Neuronal stem cell (in vitro differentiated cells): ENCODE results near the gene DBI.

Experiments
- DNase-seq: peaks from one replicate; pipeline ENCODE4 v3.0.0-alpha.2; 2013; ENCODE audit warnings: low spot score
- H2AFZ ChIP-seq: one replicate; pipeline ENCODE4 v1.6.1; 2013; ENCODE audit warnings: mild to moderate bottlenecking, low read length, inconsistent platforms
- H2AK5ac ChIP-seq: 2 replicates; pipeline ENCODE4 v1.6.1; 2013; ENCODE audit warnings: low read depth, mild to moderate bottlenecking, inconsistent platforms, low read length, moderate library complexity, mixed read lengths
- H2BK120ac ChIP-seq: 2 replicates; pipeline ENCODE4 v1.6.1; 2013; ENCODE audit warnings: low read depth, mild to moderate bottlenecking, inconsistent platforms, low read length, moderate library complexity, mixed read lengths
- H2BK12ac ChIP-seq: one replicate; pipeline ENCODE4 v1.6.1; 2013; ENCODE audit warnings: low read length, inconsistent platforms
- H2BK15ac ChIP-seq: 2 replicates; pipeline ENCODE4 v1.6.1; 2013; ENCODE audit warnings: mild to moderate bottlenecking, low read length, inconsistent platforms, mixed read lengths
- H2BK5ac ChIP-seq: one replicate; pipeline ENCODE4 v1.6.1; 2013; ENCODE audit warnings: inconsistent platforms, mild to moderate bottlenecking, low read length, moderate library complexity
- H3K14ac ChIP-seq: one replicate; pipeline ENCODE4 v1.6.1; 2013; ENCODE audit warnings: low read length, inconsistent platforms
- H3K18ac ChIP-seq: 2 replicates; pipeline ENCODE4 v1.6.1; 2013; ENCODE audit warnings: low read length, inconsistent platforms
- H3K23ac ChIP-seq: 2 replicates; pipeline ENCODE4 v1.6.1; 2013; ENCODE audit warnings: low read depth, mild to moderate bottlenecking, mixed read lengths, low read length, inconsistent platforms; ENCODE audit not compliant: poor library complexity
- H3K27ac ChIP-seq: replicated peaks from 3 replicates; pipeline ENCODE4 v1.5.1; 2013; ENCODE audit warnings: low read length, inconsistent platforms
- H3K27me3 ChIP-seq, 3 experiments: 2 replicates each; pipeline ENCODE4 v1.6.1; 2013; ENCODE audit warnings: low read length in 3 of 3, mild to moderate bottlenecking in 2 of 3, inconsistent platforms in 1 of 3, low read depth in 1 of 3, mixed read lengths in 1 of 3, moderate library complexity in 1 of 3; ENCODE audit not compliant: control insufficient read depth in 3 of 3, insufficient read depth in 3 of 3
- H3K36me3 ChIP-seq, 2 donors: replicated peaks in 1 of 2; 2 replicates each; pipeline ENCODE4 v1.6.1; 2013; ENCODE audit warnings: low read length in 2 of 2; ENCODE audit not compliant: control insufficient read depth in 2 of 2, insufficient read depth in 2 of 2
- H3K4ac ChIP-seq: 2 replicates; pipeline ENCODE4 v1.6.1; 2013; ENCODE audit warnings: inconsistent platforms, mild to moderate bottlenecking, low read length, moderate library complexity
- H3K4me1 ChIP-seq, 2 donors: 1 replicate in 1 of 2; 2 replicates in 1 of 2; pipeline ENCODE4 v1.6.1; 2013; ENCODE audit warnings: low read length in 2 of 2, low read depth in 1 of 2; ENCODE audit not compliant: control insufficient read depth in 2 of 2, insufficient read depth in 1 of 2
- H3K4me2 ChIP-seq: one replicate; pipeline ENCODE4 v1.6.1; 2013; ENCODE audit warnings: mild to moderate bottlenecking, low read length, inconsistent platforms; ENCODE audit not compliant: insufficient read depth, poor library complexity, severe bottlenecking
- H3K4me3 ChIP-seq, 2 donors: 2 replicates each; pipeline ENCODE4 v1.5.1; 2013; ENCODE audit warnings: low read length in 2 of 2, mild to moderate bottlenecking in 2 of 2, inconsistent platforms in 1 of 2, moderate library complexity in 1 of 2
- H3K79me1 ChIP-seq: one replicate; pipeline ENCODE4 v1.6.1; 2013; ENCODE audit warnings: low read depth, mild to moderate bottlenecking, inconsistent platforms, low read length, moderate library complexity
- H3K9ac ChIP-seq: one replicate; pipeline ENCODE4 v1.6.1; 2013; ENCODE audit warnings: mild to moderate bottlenecking, low read depth, low read length, inconsistent platforms; ENCODE audit not compliant: poor library complexity
- H3K9me3 ChIP-seq, 2 donors: replicated peaks in 1 of 2; 2 replicates each; pipeline versions ENCODE3 to v1.6.1; 2013; ENCODE audit warnings: low read length in 2 of 2, mild to moderate bottlenecking in 2 of 2, inconsistent platforms in 1 of 2, low read depth in 1 of 2, mixed read lengths in 1 of 2, moderate library complexity in 1 of 2; ENCODE audit not compliant: control insufficient read depth in 2 of 2, insufficient read depth in 1 of 2
- H4K8ac ChIP-seq: one replicate; pipeline ENCODE4 v1.6.1; 2013; ENCODE audit warnings: low read depth, mild to moderate bottlenecking, inconsistent platforms, low read length, moderate library complexity
- H4K91ac ChIP-seq: one replicate; pipeline ENCODE4 v1.6.1; 2013; ENCODE audit warnings: low read length, low read depth, mild to moderate bottlenecking, inconsistent platforms; ENCODE audit not compliant: poor library complexity
- WGBS, 2 donors: extraction: QIAGEN DNeasy Blood & Tissue Kit; methylation state at CpG; one replicate each; pipeline ENCODE4 v1.1.7; 2013; ENCODE audit warnings: missing lambda C conversion rate in 2 of 2, mixed read lengths in 1 of 2; ENCODE audit not compliant: insufficient read length in 2 of 2, insufficient replicate concordance in 1 of 2; ENCODE audit errors: extremely low coverage in 2 of 2; 5-methylcytosine and 5-hydroxymethylcytosine counted together

The DBI gene

DNA sequence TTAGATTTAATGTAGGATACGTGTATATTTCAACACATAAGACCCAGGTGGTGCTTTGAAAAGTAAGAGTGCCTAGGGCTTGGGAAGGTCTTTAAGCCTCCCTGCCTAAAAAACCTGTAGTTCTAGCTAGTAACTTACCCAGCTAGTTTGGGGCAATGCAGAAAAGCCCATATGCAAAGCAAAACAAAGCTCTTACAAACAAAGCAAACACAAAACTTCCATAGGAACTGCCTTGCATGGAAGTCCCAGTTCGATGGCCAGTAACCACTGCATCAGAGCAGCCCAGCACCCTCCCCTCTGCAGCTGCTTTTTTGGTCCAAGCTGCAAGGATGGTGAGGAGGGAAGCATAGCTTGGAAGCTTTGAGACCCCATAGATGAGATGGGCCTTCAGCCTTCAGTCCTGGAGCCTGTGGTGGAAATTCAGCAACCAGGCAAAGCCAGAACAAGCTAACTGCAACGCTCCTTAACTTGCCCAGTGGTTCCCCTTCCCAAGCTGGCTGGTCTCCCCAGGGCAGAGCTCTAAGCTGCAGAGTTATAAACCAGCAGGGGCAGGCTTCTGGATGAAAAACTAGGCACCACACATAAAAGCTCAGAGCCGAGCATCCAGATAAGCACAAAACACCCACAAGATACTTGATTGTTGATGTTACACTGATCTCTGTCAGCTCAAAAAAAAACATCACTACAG is 16.3 kb upstream of the DBI start:
- Histone ChIP-seq H2BK15ac (no peak overlapping the region), H3K4ac (no peak overlapping the region), H4K91ac (no peak overlapping the region), H3K36me3 (no peaks in the 10 kb centered on the region), H2AFZ (no peak overlapping the region), H4K8ac (no peak overlapping the region), H3K27me3 (no peaks in the 10 kb centered on the region), H3K9me3 (no peaks in the 10 kb centered on the region), H3K18ac (no peak overlapping the region), H2AK5ac (no peak overlapping the region), H2BK12ac (no peak overlapping the region), H3K4me3 (no peak overlapping the region), H3K4me1 (peaks cover 0 to 4% of the 10 kb centered on the region in 2 donors), H3K23ac (no peak overlapping the region), H3K4me2 (no peak overlapping the region), H3K14ac (no peak overlapping the region), H2BK5ac (no peak overlapping the region), H2BK120ac (no peak overlapping the region), H3K79me1 (peaks cover 2% of the 10 kb centered on the region), H3K9ac (no peak overlapping the region), H3K27ac (no peak overlapping the region)
- WGBS, 2 donors = no CpG with 5 or more reads among the region's 4 CpGs
- no peak for DNase-seq

DNA sequence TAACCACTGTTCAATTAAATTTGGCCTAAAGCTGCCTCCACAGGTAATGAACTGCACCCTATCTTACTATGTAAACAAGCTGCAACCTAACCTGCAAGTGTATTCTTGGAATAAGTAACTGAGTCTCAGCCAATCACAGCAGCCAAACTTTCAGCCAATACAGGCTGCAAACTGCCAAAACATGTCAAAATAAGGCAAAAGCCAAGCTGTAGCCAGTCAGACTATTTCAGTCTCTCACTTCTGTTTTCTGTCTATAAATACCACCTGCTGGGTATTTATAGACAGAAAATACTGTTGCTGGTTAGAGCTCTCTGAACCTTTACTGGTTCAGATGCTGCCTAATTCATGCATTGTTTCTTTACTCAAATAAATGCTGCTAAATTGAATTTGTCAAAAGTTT is 14.4 kb upstream of the DBI start:
- no peak overlapping the region for H3K4me2 ChIP-seq
- no peak overlapping the region for H3K4ac ChIP-seq
- H2AK5ac ChIP-seq = no peak overlapping the region
- no peak overlapping the region for H2BK12ac ChIP-seq
- H2BK15ac ChIP-seq = no peak overlapping the region
- H3K9ac ChIP-seq = no peak overlapping the region
- H4K91ac ChIP-seq = no peak overlapping the region
- peaks cover 0 to 4% of the 10 kb centered on the region in 2 donors for H3K4me1 ChIP-seq
- no peak overlapping the region for H2BK5ac ChIP-seq
- H3K36me3 ChIP-seq = no peaks in the 10 kb centered on the region
- no peak overlapping the region for H3K4me3 ChIP-seq
- no peaks in the 10 kb centered on the region for H3K27me3 ChIP-seq
- no peak overlapping the region for H3K18ac ChIP-seq
- H3K23ac ChIP-seq = no peak overlapping the region
- no peak overlapping the region for H2AFZ ChIP-seq
- no peaks in the 10 kb centered on the region for H3K9me3 ChIP-seq
- no peak for DNase-seq
- H2BK120ac ChIP-seq = no peak overlapping the region
- no peak overlapping the region for H3K27ac ChIP-seq
- no peak overlapping the region for H4K8ac ChIP-seq
- no peak overlapping the region for H3K14ac ChIP-seq
- peaks cover 2% of the 10 kb centered on the region for H3K79me1 ChIP-seq

GRCh38 chr2:119354860-119355259 is 11.9 kb upstream of the DBI start:
- H4K91ac ChIP-seq = no peak overlapping the region
- no peak overlapping the region for H3K4me3 ChIP-seq
- H2BK120ac ChIP-seq = no peak overlapping the region
- no peak overlapping the region for H3K9ac ChIP-seq
- no peaks in the 10 kb centered on the region for H3K9me3 ChIP-seq
- H3K4me1 ChIP-seq = peaks cover 0 to 4% of the 10 kb centered on the region in 2 donors
- H2BK5ac ChIP-seq = no peak overlapping the region
- H2AK5ac ChIP-seq = no peak overlapping the region
- no peaks in the 10 kb centered on the region for H3K27me3 ChIP-seq
- no peak overlapping the region for H3K18ac ChIP-seq
- no peaks in the 10 kb centered on the region for H3K79me1 ChIP-seq
- no peak overlapping the region for H3K4me2 ChIP-seq
- no peak overlapping the region for H3K14ac ChIP-seq
- no peak overlapping the region for H3K23ac ChIP-seq
- H3K4ac ChIP-seq = no peak overlapping the region
- H4K8ac ChIP-seq = no peak overlapping the region
- no CpG with 5 or more reads among the region's 1 CpG for WGBS, 2 donors
- H2BK15ac ChIP-seq = no peak overlapping the region
- no peak overlapping the region for H2BK12ac ChIP-seq
- no peaks in the 10 kb centered on the region for H3K36me3 ChIP-seq
- DNase-seq = no peak
- H2AFZ ChIP-seq = no peak overlapping the region
- H3K27ac ChIP-seq = no peak overlapping the region

GRCh38 chr2:119359774-119360173 is 7.0 kb upstream of the DBI start:
- Histone ChIP-seq H2BK15ac (no peak overlapping the region), H2AK5ac (no peak overlapping the region), H3K79me1 (no peaks in the 10 kb centered on the region)

More at GRCh38 chr2:119359774-119360173, 7.0 kb upstream of the DBI start:
- Histone ChIP-seq H2BK120ac (no peak overlapping the region), H3K9me3 (no peaks in the 10 kb centered on the region), H3K27ac (no peak overlapping the region), H2AFZ (no peak overlapping the region), H2BK5ac (no peak overlapping the region), H4K91ac (no peak overlapping the region), H3K4me2 (no peak overlapping the region), H3K9ac (no peak overlapping the region), H3K27me3 (no peaks in the 10 kb centered on the region), H3K36me3 (no peaks in the 10 kb centered on the region), H3K4me3 (no peak overlapping the region), H4K8ac (no peak overlapping the region), H2BK12ac (no peak overlapping the region), H3K23ac (no peak overlapping the region), H3K4me1 (no peaks in the 10 kb centered on the region), H3K14ac (no peak overlapping the region), H3K4ac (no peak overlapping the region), H3K18ac (no peak overlapping the region)
- WGBS, 2 donors = no CpG with 5 or more reads among the region's 6 CpGs
- DNase-seq = no peak
